Brain pericyte (primary cell): ENCODE measurements around the gene DUSP11.
"Not testable (repeated sequence)": the region's sequence is repeated elsewhere in the genome, so short reads cannot be mapped to it uniquely, and the experiment has no call there.

Source experiments
- DNase-seq: peaks from one replicate; pipeline ENCODE4 v3.0.0-alpha.2; 2012; ENCODE audit warnings: low read depth, low spot score

The DUSP11 gene

DNA sequence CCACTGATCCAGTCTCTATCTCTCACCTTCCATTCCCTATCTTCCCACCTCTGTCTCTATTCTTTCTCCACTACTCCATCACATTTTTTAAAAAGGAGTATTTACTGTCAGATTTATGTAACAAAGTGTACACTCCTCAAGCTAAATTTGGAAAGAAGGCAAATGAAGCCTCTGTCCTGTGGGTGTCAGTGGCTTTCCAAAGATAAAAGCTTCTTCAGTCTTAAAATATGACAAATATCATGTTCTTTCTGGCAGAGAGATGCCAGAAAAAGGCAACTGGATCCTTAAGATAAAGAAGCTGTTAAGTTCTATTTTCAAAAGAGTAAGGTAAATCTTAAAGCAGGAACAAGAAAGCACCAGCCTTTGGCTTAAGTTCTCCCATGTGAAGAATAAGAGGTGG lies 7.1 kb downstream of the DUSP11 start:
- DNase-seq, result no peak

DNA sequence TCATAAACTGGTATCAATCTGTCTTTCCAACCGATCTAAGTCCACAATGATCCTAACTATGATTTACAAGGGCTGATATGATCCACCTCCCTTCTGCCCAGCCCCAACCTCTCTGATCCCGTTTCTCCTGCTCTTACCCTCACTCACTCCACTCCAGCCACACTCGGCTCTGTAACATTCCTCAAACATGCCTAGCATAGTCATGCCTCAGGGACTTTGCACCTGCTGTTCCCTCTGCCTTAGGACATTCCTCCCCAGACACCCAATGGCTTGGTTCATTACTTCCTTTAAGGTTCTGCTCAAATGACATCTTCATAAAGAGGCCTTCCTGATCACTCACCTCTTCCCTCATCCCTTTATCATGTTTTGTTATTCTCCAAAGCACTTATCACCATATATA lies 9.2 kb downstream of the DUSP11 start:
- DNase-seq, result no peak

DNA sequence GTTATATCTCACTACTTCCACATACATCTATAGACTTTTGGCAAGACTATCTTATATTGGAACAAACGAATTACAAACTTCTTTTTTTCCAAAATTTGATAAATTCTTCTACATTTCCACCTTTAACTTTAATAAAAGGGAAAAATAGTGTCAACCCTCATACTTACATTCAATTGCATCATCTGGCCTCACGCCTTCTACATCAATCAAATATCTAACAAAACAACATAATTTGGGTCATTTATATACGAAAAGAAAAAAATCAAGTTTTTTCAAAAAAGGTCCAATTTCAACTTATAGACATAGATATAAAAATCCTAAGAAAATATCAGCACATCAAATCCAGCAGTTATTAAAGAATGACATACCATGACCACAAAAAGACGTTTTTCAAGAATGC lies 12.9 kb downstream of the DUSP11 start:
- DNase-seq, result no peak

DNA sequence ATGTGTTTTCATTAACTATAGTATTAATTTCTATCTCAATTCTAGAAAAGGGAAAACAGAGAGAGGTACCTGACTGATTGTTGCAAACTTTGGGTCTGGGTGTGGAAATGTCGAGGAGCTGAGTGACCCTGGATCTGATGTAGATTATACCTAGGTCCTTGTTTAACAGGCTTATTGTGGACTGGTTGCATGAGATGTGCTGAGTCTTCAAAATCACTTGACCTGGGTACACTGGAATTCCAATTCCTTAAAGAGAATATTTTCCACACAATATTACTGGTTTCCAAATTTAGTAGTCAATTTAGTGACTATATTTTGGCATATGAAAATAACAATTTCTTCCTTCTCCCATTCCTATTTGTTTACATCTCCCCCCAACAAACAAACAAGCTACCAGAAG lies 13.6 kb downstream of the DUSP11 start:
- DNase-seq, result no peak

DNA sequence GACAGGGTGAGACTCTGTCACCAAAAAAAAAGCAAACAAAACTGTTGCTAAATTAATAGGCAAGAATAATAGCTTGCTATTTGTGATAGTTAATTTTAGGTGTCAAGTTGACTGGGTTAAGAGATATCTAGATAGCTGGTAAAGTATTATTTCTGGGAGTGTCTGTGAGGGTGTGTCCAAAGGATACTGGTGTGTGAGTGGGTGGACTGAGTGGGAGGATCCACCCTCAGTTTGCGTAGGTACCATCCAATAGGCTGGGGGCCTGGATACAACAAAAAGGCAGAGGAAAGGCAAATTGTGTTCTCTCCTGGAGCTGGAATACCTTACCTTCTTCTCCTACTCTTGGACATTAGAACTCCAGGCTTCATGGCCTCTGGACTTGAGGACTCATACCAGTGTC lies 15.0 kb downstream of the DUSP11 start:
- DNase-seq, result no peak

DNA sequence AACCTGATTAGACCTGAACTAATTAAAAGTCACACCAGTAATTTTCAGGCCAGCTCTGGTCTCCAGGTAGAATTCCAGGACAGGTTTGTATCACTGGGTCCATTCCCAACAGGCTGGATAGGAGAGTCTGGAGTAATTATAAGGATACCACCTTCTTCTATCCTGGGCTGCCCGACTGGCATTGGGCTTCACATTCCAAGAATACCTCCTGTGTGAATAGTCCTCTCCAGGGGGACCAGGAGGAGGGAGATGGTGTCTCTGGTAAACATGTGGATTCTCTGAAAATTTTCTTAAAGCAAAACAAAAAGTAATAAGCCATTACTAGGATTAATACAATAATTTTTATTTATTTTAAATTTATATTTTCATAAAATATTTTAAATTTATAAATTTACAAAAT lies 17.3 kb downstream of the DUSP11 start:
- no peak for DNase-seq

DNA sequence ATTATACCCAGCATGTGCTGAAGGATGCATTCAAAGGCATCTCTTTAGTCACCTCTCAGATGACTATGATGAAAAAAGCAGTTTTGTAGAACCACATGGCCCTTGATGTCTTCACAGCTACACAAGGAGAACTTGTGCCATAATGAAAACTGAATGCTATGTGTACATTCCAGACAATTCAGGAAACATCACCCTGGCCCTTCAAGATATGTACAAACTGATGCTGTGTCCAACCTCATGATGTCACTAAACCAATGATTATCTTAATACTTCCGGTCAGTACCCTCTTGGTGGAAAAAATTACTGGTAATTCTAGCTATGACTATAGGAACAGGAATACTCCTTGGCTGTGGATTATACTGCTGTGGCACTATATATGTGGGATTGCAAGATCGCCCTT lies 20.0 kb downstream of the DUSP11 start:
- no peak for DNase-seq

DNA sequence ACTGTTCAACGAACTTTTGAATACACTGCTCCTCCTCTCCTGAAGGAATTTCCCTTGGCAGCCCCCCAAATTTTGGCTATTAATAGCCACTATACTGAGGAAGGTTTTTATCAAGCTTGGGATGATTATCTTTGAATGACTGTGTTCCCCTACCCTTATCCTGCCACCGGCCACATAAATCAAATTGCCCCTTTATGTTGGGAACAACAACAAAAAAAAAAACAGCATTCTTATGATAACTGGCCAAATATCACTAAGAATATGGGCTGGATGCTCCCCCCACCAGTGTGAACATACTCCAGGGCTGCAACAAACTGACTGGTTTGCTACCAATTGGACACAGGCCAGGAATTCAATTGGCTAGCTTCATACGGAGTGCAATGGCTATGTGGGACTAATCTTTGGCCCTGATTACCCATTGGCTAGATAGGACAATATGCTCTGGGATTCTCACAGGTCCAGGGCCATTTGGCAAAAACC lies 20.6 kb downstream of the DUSP11 start:
- no peak for DNase-seq

DNA sequence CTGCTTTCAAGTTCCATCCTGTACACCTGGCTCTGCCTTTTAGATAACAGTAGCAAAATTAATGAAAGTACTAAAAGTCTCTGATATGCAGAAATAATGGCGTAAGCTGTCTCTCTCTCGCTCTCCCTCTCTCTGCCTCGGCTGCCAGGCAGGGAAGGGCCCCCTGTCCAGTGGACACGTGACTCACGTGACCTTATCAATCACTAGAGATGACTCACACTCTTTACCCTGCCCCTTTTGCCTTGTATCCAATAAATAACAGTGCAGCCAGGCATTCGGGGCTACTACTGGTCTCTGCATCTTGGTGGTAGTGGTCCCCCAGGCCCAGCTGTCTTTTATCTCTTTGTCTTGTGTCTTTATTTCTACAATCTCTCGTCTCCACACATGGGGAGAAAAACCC lies 25.6 kb downstream of the DUSP11 start:
- not testable (repeated sequence) for DNase-seq

DNA sequence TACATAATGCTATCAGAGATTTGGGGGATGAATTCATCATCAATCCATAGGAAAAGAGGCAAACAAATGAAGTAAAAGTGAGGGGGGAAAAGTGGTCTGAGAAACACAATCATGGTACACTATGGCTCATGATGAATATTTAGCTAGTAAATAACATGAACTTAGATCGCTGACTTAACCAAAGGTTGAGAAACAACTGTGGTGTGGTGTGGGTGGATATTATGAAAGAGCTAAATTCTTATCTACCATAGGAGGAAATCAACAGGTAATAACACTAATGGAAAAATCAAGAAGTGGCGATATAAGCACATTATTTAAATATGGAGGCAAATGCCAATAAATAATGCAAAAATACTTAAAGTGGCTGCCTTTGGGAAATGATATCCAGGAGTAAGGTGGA lies 30.6 kb downstream of the DUSP11 start:
- DNase-seq, result no peak

DNA sequence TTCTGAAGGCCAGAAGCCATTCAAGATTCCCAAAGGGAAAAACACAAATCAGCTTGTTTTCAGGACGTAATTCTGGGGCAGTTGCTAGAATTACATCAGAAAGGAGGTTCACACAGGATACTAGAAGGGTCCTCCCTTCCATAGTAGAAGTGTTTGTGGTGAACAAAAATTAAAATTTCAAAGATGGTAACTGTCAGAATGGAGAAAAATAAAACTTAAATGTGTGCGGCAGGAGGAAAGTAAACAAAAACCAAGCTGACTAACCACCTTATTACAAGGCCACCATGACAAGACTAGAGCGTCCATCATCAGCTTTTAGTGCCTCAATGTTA lies 33.1 kb downstream of the DUSP11 start:
- no peak for DNase-seq

DNA sequence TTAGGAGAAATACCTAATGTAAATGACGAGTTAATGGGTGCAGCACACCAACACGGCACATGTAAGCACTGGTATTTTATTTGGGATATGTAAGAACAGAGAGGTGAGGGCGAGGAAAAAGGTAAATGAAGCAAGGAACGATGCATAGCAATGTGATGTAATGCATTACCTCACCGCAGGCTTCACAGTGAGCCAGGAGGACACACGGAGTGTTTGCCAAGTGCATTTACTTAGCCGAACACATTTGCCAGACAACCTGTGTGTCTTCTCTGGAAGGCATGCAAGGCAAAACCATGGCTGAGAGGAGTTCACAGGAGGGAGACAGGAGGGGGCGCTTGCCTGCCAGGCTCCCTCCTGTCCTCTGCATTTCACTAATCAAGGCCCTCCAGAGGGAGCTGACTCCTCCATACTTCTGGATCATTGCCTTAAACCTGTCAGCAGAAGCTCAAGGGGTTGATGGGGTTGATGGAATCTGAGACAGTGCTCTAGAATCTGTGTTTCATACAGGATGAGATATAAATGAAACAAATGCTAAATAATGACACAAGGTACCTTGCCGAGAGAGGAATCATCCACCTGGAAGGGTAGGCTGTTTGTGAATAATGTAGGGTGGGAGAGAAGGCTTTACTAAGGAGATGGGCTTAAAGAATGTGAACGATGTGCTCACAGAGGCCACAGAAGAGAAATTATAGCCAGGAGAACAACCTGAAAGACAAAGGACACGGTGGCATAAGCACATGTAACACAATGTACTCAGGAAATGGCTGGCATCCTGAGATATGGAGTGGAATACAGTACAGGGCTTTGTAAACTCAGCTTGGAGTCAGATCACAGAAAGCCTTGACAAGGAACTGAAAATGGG lies 33.7 kb downstream of the DUSP11 start:
- DNase-seq, result no peak

DNA sequence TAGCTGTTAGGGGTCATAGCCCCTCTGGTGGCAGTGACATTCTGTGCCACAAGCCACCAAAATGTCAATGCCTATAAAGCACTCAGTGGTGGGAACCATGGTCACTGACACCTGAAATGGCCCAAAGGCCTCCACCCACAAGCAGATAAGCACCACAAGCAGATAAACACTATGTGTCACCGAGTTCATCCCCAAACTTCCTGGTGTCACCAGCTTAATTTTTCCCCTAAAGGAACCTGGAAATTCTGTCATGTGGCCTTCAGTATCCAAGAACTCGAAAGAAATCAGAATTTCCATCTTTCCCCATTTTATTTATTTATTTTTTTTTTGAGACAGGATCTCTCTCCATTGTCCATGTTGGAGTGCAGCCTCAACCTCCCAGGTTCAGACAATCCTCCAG lies 39.1 kb downstream of the DUSP11 start:
- no peak for DNase-seq

DNA sequence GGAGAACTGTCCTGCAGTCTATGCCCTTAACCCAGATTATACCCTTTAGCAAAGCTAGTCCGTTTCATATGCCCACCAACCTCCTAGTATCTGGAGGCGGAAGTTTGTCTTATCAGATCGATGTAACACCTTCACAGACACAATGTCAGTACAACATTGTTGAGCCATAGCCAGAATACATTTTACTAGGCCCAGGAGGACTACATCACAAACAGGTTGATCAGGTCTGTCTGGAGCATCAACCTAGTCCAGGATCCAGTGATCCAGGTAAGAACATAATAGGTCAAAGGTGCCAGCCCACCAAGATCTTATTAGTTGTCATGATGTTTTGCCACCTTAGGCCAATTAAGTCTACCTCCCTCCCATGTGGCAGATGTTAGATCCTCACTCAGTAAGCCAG lies 40.8 kb downstream of the DUSP11 start:
- no peak for DNase-seq

DNA sequence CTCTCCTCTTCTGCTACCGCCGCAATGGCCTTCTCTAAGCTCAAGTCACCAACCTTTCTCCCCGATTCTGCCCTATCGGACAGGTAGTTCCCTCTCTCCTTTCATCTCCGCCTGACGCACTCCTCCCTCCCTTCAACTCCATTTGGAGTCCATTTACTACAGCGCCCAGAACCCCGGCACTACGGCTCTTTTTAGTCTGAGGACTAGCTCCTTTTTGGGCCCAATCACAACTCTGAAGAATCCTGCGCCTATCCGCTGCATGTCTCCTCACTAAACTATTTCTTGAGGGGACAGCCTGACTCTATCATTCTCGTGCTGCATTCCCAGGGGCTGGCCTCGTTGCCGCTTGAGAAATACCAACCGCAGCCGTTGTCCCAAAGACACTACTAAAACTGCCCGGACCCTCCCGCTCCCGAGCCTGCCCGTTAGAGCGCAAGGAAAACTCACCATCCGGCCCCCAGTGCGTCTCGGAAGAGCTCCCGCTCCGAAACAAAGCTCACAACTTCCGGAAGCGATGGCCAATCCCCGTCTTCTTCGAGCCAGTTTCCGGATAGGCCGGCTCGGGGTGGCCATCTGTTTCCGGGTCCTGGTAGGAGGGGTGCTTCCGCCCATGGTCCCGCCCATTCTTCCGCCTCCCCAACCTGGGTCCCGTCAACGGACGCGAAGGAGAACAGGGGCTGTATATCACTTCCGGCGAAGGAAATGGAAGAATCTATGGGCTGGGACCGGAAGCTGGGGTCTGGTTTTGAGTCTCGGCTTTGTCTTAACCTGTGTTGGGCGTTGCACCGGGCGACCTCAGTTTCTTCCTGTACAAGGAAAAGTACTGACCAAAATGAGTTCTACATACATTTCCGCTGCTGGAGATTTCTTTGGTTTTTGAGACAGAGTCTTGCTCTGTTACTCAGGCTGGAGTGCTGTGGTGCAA lies 42.8 kb downstream of the DUSP11 start, which contains the start of gene TPRKB:
TPRKB (minus strand) TSS at position 491 of the 925 bp plus-strand sequence. CDS start 2,776 bp downstream, outside the sequence.
- DNase-seq, result peak; percentile 85

DNA sequence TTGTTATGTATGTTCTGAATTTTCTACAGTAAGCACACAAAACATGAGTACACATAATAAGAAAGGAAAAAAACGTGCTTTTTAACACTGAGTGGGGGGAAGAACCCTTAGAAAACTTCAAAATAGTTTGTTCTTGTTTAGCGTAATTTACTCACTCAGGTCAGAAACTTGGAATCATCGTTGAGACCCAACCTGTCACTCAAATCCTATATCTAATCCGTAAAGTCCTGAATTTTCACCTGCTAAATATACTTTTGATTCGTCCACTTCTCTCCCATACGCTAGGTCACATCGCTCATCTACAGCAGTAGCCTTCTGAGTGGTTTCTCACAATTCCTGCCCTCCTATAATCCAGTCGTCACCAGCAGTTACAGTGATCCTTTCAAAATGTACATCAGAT lies 43.5 kb downstream of the DUSP11 start:
- DNase-seq, result no peak

DNA sequence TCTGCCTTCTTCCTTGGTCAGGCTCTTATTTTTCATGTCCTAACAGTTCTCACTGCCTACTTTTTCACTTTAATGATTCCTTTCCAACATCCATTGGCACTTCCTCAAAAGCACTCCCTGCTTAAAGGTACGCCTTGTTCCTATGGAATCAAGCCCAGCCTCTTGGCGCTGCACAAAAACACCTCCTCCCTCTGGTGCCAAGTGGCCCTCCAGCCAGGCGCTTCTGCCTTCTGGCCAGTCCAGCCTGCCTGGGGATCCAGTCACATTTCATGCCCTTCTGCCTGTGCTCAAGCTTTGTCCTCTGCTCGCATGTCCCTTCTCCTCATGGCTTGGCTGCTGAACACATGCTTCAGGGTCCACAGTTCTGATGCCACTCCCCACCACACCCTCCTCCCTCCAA lies 49.1 kb downstream of the DUSP11 start:
- DNase-seq, result no peak

DNA sequence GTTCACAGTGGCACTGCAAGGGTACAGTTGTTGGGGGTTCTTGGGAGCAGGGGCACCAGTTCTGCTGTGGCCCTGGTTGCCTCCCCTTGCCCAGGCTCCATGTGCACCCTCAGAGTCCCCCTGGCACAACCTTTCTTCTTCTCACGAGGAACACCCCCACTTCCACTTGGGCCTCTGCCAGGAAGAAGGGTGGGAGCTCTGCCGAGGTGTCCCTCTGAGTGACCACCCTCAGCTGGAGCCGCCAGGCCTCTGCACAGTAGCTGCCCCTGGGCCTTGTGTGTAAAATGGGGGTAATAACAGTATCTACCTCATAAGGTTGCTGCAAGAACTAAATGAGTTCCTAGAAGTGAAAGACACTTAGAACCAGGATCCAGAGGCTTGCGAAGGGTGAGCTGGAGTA lies 51.2 kb downstream of the DUSP11 start:
- DNase-seq, result no peak

DNA sequence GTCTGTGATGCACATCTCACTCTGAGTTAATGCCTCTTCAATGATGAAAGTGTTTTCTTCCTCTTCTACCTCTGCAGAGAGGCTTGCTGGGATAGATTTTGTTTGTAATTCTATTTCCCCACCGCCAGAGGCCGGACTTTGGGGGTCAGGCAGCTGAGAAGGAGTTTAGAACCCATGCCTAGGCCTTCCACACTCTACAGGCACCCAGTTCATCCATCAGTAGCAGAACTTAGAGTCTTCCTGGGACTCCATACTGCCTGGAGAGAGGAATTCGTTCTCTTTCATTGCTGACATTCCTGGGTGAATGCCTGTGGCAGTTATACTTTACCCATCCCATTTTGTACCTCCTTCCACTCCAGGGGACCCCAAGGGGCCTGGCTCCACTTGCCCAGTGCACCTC lies 51.9 kb downstream of the DUSP11 start:
- no peak for DNase-seq

DNA sequence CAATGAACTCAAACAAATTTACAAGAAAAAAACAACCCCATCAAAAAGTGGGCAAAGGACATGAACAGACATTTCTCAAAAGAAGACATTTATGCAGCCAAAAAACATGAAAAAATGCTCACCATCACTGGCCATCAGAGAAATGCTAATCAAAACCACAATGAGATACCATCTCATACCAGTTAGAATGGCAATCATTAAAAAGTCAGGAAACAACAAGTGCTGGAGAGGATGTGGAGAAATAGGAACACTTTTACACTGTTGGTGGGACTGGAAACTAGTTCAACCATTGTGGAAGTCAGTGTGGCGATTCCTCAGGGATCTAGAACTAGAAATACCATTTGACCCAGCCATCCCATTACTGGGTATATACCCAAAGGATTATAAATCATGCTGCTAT lies 53.2 kb downstream of the DUSP11 start:
- not testable (repeated sequence) for DNase-seq

DNA sequence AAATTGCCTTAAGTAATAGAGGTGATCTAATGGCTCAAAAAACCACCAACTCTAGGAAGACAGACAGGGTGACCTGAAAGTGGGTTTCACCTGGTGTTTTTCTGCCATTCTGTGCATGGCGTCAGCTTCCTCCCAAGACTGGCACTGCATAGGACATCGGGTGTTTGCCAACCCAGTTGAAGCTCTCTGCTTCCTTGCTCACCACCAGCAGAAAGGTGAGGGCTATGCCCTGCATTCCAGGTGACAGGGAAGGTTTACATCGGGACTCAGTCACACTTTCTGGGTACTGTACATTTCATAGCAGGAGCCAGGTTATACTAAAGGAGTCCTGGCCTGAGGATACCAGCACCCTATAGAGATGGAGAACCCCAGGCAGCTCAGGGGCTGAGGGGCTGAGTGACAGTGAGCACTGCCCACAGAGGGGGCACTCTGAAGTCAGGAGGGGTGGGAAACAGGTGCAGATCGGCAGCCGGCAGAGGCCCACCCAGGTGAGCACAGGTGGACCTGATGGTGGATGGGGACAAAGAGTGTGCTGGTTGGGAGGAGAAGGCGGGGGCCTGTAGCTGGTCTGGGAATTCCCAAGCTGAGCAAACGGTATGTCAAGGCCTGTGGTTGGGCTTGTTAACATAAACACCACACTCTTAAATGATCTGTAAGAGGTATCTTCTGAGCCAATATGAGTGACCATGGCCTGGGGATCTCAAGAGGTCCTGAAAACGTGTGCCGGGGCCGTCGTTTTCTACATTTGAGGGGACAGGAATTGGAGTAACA lies 60.9 kb downstream of the DUSP11 start:
- no peak for DNase-seq

DNA sequence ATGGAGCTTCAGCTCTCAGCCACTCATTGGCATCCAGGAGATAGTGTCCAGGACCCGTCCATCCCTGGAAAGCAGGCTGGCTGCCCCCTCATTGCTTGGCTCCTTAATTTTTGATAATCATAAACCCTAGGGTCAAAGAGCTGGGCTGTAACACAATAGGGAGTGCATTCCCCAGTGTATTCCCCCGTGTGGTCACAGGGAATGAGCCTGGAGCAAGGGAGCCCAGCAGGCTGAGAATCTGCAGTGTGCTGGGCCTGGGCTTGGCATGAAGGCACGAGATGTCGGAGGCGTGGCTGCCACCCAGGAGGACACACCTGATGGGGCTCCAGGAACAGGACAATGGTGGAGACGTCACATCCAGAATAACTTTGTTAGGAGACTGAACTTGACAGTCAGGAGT lies 61.5 kb downstream of the DUSP11 start:
- no peak for DNase-seq
